GM19468 (cell line): ENCODE data around the gene P2RY6.

Experiments
- ATAC-seq: cut with Tn5 transposase; IDR thresholded peaks from one replicate; pipeline ENCODE4 v1.9.1; 2021; ENCODE audit warnings: mild to moderate bottlenecking, moderate library complexity, moderate number of reproducible peaks; ENCODE audit not compliant: unreplicated experiment; ENCODE audit errors: extremely low read depth

Gene P2RY6

DNA sequence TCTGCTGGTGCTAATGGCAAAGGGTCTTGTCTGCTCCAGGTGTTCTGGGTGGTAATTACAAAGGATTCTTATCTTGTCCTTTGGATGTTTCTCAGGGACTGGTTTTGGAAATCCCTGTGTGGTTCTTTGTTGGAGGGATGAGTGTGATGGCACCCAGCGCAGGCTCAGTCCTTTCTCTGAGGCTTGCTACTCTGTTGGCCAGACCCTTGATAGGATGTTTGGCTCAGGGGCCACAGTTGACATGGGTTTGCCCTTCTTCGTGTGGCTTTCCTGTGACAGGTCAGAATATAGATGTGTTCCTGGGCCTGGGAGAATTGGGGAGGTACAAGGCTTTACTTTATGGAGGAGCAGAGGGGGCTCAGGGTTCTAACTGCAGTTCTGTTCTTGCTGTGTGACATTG lies 39.9 kb downstream of the P2RY6 start:
- ATAC-seq: no peak

DNA sequence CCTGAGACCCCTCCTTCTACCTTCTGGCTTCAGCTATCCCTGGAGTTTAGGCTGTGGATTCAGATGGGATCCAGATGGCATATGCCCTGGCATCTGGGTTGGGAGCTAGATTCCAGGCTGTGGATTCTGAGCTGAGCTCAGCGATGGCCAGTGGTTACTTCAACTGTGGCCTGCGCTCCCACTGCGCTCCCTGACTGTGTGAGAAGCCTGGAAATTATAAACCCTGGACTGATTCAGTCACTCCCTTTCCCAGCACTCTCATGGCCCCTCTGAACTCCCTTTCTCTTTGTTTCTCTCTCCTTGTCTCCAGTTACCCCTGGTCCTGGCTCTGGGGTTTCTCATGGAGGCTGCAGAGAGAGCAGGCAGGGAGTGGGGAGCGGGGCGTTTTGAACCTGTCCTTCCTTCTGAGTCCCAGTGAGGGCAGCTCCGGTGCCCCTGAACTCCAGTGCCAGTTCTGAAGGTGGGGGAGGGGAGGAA lies 40.8 kb downstream of the P2RY6 start:
- no peak for ATAC-seq

DNA sequence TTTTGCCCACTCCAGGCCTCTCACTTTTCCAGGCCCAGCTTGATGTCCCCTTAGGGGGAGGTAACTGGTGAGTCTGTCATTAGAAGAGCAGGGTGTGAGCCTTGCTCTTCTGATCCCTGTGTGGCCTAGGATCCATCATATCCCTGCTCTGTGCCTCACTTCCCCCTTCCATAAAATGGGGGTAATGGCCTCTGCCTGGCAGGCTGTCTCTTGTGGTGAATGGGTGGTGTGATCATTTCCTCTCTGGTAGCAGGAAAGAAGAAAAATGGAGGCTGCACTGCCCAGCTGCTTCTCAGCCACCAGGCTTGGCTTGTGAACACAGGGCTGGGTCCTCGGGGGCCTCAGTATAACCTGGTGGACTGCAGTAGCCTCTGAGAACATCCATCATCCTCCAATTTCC lies 41.5 kb downstream of the P2RY6 start:
- ATAC-seq: no peak

DNA sequence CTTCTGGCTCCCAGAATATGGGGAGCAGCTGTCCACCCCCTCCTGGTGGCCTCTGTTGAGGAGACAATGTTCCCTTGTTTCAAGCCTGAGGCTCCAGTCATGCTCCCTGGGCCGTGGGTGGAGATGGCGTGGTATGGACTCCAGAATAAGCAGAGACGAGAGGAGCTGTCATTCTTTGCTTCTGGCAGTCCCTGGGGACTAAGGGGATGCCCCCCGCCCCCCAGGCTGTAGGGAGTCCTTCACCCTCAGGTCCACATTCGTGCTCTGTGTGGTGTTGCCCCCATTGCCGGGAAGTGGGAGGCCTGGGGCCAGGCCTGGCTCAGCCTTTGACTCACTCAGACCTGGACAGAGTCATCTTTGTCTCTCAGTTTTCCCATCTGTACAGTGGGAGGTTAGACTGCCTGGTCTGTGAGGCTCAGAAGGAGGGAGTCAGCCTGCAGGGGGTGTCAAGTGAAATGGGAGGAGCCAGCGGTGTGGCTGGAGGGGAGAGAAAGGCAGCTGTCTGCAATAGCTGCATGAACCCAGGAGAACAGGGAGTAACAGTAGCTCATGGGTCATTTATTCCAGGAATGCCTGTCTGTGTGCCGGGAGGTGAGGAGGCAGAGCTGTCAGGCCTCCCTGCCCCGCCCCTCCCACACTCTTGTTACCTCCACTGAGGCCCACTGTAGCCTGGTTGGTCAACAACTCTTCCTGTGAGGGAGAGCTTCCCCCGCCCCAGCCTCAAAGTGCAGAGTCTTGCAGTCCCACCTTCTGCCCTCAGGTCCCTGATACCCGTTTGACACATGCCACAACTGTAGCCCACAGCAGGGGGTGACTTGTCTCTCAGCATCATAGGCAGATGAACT lies 42.2 kb downstream of the P2RY6 start:
- ATAC-seq: no peak

DNA sequence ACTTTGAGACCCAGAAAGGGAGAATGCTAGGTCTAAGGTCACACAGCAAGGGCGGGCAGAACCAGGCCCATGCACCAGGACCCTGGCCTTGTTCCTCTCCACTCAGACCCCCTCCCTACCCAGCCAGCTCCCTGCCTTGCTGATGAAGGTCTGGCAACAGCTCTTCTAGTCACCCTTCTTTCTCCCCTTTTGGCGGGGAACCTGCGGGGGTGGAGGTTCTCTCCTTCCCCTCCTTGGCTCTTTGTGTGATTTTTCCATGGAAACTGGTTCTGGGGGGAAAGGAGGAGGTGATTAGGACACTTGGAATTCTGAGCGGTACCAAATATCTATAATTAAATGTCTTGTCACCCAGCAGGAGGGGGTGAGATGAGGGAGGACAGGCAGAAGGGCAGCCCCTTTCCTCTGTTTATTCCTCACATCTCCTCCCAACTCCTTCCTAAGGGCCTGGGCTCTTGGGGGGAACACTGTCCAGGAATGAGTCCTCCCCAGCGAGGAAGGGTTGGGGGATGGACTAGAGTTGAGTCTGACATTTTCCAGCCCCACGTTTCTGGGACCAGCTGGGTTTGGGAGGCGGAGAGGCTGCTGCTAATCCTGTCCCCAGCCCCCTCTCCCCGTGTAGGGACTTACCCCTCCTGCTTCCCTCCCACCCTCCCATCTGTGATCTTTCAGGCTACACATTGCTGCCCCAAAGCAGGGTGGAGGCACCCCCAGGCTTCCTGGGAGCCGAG lies 43.3 kb downstream of the P2RY6 start:
- no peak for ATAC-seq

DNA sequence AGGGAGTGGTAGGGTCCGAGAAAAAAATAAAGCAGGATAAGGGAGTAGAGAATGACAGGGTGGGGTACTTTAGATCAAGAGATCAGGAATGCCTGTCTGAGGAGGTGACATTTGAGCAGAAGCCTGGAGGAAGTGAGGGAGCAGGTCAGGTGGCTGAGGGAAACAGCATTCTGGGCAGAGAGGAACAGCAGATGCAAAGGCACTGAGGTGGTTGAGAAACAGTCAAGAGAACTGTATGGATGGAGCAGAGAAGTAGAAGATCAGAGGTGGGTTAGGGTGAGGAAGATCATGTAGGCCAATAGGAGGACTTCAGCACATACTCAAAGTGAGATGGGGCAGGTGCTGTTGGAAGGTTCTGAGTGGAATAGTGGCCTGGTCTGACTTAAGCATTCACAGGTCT lies 44.3 kb downstream of the P2RY6 start:
- no peak for ATAC-seq

DNA sequence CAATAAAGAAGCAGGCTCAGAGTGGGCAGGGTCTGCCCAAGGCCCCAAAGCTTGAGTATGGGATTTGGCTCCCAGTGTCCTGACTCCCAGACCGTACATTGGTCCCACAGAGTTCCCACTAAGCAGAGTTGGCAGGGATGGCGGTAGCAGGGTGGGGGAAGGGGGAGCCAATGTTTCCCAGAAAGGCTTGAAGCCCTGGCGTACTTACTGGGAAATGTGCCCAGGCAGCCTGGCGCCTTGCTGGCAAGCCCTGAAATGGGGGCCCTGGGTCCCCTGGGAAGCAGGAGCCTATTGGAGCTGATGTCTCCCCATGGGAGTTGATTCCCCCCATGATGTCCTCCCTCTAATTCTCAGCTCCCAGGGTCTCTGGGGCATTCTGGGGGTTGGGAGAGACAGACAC lies 45.2 kb downstream of the P2RY6 start:
- ATAC-seq: no peak

DNA sequence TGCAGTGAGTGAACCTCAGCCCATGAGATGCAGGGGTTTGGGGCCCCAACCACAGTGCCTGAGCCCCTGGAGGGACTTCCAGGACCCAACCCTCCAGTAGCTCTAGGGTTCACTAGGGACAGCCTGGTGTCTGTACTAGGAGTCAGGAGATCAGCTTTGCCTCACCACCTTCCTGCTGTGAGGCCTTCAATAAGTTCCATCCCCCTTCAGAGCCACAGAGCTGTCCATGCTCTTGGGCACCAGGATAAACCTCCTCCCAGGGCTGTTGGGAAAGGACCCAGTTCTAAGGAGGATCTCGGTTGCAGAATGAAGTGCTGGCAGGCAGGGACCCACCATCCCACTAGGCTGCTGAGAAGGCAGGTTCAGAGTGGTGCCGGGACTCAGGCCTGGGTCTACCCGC lies 45.7 kb downstream of the P2RY6 start:
- ATAC-seq: no peak

DNA sequence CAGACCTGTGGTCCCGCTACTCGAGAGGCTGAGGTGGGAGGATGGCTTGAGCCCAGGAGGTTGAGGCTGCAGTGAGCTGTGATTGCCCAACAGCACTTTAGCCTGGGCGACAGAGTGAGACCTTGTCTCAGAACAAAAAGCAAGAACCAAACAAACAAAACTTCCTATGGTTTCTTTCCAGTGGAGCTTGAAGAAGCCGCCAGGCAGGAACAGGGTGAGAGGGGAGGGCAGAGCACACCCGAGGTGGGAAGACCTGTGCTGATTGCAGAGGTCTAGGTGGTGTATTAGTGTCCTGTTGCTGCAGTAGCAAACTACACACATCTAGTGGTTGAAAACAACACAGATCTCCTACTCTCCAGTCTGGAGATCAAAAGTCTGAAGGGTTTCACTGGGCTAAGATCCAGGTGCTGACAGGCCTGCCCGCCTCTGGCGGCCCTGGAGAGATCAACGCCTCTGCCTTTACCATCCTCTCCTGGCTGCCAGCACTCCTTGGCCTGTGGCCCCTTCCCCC lies 46.4 kb downstream of the P2RY6 start:
- ATAC-seq: no peak

DNA sequence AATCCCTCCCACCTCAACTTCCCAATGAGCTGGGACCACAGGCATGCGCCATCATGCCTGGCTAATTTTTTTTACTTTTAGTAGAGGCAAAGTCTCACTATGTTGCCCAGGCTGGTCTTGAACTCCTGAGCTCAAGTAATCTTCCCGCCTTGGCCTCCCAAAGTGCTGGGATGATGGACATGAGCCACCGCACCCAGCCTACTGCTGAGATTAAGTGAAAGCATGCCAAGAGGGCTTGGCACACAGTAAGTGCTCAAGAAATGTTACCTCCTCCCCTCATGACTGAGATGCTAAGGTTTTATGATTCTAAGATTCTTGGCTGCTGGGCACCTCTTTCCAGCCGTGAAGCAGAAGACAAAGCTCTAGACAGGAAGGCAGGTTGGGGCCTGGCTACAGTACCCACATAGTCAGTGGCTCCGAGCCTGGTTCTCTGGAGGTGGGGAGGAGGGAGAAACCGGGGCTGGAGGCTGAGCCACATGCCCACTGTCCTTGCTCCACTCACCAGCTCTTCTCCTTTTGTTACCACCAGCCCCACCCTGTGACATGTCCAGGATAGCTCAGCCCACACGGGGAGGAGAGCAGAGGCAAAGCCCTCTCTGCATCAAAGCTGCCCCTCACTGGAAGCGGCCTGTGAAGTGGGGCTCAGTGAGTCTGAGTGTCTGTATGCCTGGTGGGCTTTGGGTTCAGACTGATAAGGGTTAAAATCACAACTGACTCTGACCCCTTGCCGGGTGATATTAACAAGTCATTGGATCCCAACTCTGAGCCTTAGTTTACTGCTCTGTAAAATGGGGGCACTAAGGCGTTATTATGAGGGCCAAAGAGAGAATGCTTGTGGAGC lies 48.8 kb downstream of the P2RY6 start:
- ATAC-seq: no peak

DNA sequence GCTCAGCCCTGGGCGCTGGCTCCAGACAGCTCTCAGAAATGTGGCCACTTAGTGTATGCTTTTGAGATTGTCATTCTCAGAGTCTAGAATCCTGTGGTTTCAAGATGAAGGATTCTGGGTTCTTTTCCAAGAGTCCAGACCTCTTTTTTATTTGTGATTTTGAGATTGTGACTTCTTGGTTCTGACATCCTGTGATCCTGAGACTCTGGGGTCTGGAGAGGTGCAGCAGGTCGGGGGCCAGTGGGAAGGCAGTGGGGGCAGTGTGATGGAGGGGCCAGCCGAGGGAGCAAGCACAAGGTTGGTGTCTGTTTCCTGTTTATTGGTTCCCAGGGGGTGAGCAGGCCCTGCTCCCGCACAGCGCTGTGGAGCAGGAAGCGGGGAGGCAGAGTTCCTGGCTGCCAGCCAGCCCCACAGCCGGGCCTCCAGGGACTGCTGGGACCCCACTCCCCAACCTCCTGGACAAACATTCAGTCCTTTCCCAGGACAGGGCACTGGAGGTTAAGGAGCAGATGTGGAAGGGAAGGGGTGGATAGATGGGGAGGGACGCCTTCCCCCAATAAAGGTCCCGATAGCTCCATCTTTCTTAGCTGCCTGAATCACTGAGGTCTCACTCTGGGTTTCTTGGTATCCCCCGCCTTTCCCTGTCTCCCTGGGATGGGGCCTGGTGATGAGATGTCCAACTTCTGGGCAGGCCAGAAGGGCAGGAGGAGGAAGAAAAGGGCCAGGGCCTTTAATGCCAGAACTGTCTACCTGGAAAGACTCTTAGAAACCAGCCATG lies 49.7 kb downstream of the P2RY6 start:
- no peak for ATAC-seq

DNA sequence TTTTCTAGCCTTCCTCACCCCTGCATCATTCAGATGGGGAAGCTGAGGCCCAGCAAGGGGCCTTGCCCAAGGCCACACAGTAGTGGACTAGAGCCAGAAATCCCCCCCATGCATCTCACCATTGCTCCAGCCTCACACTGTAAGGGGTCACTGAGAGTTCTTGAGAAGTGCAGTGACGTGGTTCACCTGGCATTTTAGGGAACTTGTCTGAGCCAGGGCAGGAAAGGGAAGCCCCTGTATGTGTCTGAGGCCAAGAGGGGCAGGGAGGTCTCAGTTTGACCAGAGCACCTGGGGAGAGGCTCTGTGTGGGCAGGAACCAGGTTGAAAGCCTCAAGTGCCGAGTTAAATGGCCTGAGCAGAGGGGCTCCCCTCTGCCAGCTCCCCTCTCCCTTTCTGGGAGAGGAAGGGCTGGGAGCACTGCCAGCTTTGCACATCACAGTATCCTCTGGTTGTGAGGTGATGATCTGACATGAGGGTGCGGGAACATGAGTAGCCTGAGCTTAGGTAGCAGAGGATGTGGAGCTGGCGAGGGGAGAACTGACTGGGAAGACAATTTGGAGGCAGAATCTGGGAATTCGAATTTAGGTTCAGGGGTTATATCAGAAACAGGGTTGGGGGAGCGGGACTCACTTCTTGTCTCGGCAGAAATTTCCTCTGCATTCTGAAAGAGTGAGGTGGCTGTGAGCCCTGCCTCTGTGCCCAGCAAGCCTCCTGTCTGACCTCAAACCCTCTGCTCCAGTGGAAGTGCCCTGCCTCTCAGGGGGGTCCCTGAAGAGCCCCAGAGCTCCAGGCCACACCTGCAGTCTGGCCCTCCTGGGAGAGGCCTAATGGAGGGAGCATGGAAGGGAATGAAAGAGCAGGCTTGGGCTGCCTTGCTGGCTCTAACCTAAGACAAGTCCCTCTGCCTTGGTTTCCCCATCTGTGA lies 50.5 kb downstream of the P2RY6 start:
- ATAC-seq: no peak

DNA sequence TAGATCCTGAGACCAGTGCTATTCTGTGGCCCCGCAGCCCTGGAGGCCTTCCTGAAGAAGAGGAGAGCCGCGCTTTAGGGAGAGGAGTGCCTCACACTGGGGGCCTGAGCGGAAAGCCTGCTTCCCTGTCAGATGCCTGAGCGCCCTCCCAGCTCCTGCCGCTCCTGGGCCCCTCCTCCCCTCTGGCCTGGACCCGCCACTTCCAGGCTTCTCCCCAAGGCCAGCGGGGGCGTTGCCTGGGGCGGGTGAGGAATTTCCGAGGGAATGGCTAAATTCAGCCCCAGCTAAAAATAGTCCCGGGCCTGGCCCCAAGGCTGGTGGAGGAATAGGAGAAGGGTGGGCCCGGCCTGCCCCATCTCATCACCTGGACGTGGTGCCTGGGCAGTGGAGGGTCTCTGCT lies 51.3 kb downstream of the P2RY6 start:
- no peak for ATAC-seq

DNA sequence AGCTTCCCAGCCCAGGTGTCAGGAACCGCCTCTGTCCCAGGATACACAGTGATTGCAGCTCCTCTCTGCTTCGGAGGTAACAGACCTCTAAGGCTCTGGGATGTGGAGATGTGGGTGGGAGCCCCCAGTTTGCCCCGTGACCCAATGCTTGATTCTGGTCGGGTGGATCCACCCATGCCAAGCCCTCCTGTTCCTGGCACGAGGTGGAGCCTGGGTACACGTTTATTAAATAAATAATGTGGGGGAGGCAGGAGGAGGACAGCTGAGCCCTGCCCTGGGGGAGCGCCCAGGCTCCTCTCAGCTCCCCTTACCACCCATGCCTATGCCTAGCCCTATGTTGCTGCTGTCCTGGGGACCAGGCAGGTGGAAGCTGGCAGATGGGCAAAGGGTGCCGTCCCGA lies 52.0 kb downstream of the P2RY6 start:
- ATAC-seq: no peak

DNA sequence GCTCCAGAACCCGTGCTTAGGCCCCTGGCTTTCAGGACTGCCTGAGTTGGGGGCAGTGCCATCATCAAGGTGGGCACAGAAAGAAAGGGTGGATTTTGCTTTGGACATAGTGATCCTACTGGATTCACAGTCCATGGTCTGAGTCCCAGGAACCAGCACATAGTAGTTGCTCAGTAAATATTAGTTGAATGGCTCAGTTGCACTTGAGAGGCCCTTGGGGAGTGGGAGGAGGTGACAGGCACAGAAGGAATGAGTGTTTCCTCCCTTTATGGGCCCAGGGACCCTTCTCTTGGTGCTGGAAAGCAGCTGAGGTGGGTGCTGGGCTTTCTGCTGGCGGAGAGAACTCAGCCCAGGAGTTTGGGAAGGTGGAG lies 52.5 kb downstream of the P2RY6 start:
- ATAC-seq: no peak

DNA sequence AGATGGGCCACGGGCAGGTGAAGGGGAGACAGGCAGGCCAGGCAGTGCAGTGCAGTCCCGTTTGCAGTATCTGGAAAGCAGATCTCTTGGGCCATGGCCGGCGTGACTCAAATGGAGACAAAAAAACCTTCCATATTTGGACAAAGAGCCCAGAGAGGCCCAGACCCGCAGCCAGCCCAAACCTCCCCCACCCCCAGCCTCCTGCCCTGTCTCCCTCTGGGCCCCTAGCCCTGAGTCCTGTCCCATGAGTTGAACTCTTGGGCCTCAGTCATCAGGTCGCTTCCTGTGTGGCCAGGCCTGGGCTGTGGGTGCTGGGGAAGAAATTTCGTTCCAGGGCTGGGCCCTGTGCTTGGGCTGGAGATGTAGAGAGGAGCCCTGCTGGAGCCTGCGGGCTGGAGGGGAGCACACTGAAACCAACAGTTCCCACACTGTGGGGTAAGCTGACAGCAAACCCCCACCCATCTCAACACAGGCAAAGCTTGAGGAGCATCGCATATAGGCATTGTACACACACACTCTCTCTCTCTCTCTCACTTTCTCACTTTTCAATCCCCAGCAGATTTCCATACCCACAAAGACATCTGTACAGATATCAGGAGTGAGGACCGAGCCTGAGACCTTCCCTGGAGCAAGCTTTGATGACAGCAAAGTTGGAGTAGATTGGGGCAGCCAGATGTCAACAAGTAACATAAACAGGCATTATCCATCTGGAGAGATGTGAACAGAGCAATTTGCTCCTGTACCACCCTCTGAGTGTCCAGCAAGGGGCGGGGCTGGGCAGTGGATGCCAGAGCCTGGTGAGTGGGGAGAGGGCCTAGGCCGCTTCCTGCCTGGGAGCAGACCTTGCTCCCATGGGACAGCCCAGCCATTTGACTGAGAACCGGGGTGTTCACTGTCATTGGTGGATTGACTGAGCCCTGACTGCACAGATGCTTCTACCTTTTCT lies 53.2 kb downstream of the P2RY6 start:
- peak; percentile 51 for ATAC-seq

DNA sequence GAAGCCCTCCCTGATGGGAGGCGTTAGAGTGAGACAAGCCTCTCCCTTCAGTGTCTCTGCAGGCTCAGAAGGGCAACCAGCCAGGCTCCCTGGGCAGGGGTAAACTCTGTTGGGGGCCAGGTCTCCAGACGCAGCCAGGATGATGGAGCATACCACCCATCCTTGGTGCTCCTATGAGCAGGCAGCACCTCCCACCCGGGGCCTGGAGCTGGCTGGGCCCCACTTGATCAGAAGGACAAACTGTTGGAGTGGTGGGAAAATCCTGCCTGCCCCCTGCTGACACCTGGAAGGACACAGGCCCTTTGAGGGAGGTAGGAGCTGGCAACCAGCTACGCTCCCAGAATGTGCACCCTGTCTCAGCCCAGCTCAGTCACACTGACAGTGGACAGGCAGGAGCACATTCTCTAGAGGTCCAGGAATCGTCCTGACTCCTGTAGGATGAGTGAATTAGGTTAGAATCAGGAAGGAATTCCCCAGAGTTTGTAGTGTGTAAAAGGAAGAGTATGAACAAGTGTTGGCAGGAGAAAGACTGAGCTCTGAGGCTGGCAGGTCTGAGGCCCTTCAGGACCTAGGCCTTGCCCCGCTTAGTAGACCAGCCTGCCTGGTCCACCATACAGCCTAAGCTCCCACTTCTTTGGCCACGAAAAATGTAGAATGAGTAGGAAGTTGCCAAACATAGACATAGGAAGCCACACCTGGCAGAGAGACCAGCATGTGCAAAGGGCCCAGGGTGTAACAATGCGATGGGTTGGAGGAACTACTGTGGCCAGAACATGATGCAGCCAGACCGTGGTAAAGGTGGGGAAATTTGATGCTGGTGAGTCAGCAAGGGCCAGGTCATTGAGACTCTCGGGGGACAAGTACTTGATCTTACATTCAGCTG lies 55.0 kb downstream of the P2RY6 start:
- ATAC-seq: no peak
